Large intestine (tissue), 3 donors: Measurements from ENCODE around the gene NKIRAS2. TPM values are rescaled to one million over a fixed set of nuclear protein-coding genes. Genes with fewer than 3 reads are reported as not detected.

Experiments
- DNase-seq, 2 donors: peaks; one replicate each; pipeline versions ENCODE4 v3.0.0 to v3.0.0-alpha.2; 2013
- H3K27ac ChIP-seq: one replicate; pipeline ENCODE4 v1.5.1; 2013; ENCODE audit warnings: low read length
- H3K27me3 ChIP-seq: 2 replicates; pipeline ENCODE4 v1.6.1; 2013; ENCODE audit warnings: low read length; ENCODE audit not compliant: control insufficient read depth, insufficient read depth
- H3K36me3 ChIP-seq: 2 replicates; pipeline ENCODE4 v1.6.1; 2013; ENCODE audit warnings: low read length; ENCODE audit not compliant: control insufficient read depth, insufficient read depth
- H3K4me1 ChIP-seq: one replicate; pipeline ENCODE4 v1.6.1; 2013; ENCODE audit warnings: low read length; ENCODE audit not compliant: control insufficient read depth, insufficient read depth
- H3K4me3 ChIP-seq: one replicate; pipeline ENCODE4 v1.5.1; 2013; ENCODE audit warnings: low read length
- H3K9me3 ChIP-seq: one replicate; pipeline ENCODE4 v1.6.1; 2013; ENCODE audit warnings: mild to moderate bottlenecking, low read depth, low read length, moderate library complexity; ENCODE audit not compliant: control insufficient read depth
- WGBS: methylation state at CpG from one replicate; pipeline ENCODE4 v1.1.5; 2013; ENCODE audit warnings: low lambda C conversion rate; ENCODE audit not compliant: insufficient coverage; 5-methylcytosine and 5-hydroxymethylcytosine counted together
- polyA plus RNA-seq: library from polyadenylated mRNA; unstranded; fragments of 120-200 nt; gene quantifications from one replicate; pipeline ENCODE4 v1.2.1, GENCODE V29; 2013

The NKIRAS2 gene
- polyA plus RNA-seq, 1 donor: 42.8 TPM

DNA sequence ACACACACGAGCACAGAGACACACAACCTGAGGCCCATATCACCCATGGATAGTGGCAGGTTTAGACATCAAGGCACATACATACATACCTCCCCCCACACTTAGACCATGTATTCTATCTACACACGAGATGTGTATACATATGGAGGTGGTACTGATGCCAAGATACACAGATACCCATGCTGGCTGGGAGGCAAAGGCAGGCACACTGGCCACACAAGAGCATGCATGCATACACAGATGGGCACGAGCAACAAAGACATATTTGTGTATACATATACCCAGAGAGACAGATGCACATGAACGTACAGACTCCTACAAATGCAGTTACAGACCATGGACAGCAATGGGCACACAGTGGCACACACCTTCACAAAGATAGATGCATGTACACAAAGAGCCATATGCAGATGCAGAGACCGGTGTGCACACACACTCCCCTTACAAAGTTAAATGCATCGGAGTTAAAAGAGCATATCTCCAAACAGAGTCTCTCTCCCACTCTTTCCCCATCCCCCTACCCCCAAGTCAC is 32.5 kb downstream of the NKIRAS2 start:
- Histone ChIP-seq H3K4me1 (peaks cover 4% of the 10 kb centered on the region), H3K9me3 (no peaks in the 10 kb centered on the region), H3K4me3 (no peak overlapping the region), H3K27ac (no peak overlapping the region), H3K27me3 (peaks cover 36% of the 10 kb centered on the region), H3K36me3 (no peaks in the 10 kb centered on the region)
- no peak for DNase-seq
- WGBS: no CpG with 5 or more reads among the region's 6 CpGs

DNA sequence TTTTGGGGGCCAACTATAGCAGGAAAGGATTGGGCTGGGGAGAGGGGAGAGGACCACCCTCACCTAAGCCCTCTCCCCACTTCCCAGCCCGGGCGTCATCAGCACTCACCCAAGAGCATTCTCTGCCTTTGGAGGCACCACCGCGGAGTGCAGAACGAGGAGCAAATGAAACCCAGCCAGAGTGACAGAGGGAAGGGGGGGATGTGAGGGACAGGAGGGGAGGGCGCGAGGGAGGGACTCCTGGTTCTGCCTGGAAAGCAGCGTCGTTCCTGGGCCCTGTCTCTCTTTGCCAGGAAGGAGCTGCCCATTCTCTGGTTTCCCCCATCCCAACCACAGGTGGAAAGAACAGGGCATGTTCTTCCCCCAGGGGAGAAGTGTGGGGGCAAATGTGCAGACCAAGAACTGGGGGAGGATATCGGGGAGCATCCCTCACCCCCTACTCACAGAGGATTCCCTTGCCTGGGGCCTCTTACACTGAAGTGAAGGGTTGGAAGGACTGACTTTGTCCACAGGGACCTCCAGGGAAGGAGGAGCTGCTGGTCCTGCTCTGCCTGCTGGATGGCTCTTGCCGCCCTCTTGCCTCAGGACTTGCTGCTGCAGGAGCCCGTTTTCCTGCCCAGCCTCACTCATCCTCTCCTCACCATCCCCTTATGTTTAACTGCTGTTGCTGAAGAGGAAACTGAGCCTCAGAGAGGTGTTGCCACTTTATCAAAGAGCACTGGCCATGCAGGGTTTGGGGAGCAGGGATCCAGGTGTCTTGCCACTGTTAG is 34.0 kb downstream of the NKIRAS2 start:
- 60% methylated on average over 1 of the region's 12 CpGs for WGBS
- Histone ChIP-seq H3K4me1 (peaks cover 4% of the 10 kb centered on the region), H3K4me3 (no peak overlapping the region), H3K36me3 (no peaks in the 10 kb centered on the region), H3K27me3 (peaks cover 37% of the 10 kb centered on the region), H3K27ac (no peak overlapping the region), H3K9me3 (no peaks in the 10 kb centered on the region)
- no peak for DNase-seq

DNA sequence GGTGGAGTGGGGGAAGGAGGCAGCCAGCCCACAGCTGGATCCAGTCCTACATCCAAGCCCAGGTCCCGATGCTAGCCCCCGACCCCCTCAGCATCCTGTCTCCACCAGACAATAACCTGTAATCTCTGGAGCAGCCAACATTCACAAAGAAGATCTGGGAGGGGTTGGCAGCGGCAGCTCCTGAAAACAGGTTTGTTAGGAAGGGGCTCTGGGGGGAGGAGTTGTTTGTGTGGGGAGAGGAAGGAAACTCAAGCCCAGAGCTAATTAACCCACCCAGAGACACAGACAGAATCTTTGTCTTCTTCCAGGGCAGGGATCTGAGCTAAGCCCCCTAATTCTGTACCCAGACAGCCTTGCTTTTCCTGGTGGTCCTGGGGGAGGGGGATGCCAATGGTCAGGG is 35.1 kb downstream of the NKIRAS2 start:
- H3K27ac ChIP-seq: no peak overlapping the region
- H3K4me1 ChIP-seq: no peaks in the 10 kb centered on the region
- WGBS: no CpG with 5 or more reads among the region's 3 CpGs
- H3K36me3 ChIP-seq: no peaks in the 10 kb centered on the region
- H3K27me3 ChIP-seq: peaks cover 39% of the 10 kb centered on the region
- DNase-seq: no peak
- no peaks in the 10 kb centered on the region for H3K9me3 ChIP-seq
- H3K4me3 ChIP-seq: no peak overlapping the region

DNA sequence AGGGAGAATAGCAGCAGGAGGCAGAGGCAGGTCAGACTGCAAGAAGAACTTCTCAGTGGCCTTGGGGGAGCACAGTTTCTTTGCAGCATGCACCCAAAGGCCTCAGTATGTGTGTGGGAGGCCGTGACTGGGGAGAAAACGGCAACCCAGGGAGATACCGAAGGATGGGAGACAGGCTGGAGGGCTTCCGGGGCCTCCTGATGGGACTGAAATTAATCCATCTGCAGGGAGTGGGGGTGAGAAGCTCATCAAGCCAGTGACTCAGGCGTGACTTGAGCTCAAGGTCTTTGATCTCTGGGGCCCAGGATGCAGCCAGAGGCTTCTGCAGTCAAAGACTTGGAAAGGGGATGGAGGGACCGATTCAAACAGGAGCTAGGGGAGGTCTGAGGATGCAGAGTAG is 35.6 kb downstream of the NKIRAS2 start:
- DNase-seq: no peak
- no peaks in the 10 kb centered on the region for H3K36me3 ChIP-seq
- no CpG with 5 or more reads among the region's 6 CpGs for WGBS
- H3K4me3 ChIP-seq: no peak overlapping the region
- H3K9me3 ChIP-seq: no peaks in the 10 kb centered on the region
- H3K27ac ChIP-seq: no peak overlapping the region
- no peaks in the 10 kb centered on the region for H3K4me1 ChIP-seq
- H3K27me3 ChIP-seq: peaks cover 39% of the 10 kb centered on the region

DNA sequence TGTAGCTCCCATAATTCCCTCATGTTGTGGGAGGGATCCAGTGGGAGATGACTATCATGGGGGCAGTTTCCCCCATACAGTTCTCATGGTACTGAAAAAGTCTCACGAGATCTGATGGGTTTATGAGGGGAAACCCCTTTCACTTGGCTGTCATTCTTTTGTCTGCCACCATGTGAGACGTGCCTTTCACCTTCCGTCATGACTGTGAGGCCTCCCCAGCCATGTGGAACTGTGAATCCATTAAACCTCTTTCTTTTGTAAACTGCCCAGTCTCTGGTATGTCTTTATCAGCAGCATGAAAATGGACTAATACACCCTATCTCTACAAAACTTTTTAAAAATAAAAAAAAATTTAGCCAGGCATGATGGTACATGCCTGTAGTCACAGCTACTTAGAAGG is 36.7 kb downstream of the NKIRAS2 start:
- Histone ChIP-seq H3K4me3 (no peak overlapping the region), H3K9me3 (no peaks in the 10 kb centered on the region), H3K4me1 (no peaks in the 10 kb centered on the region), H3K36me3 (no peaks in the 10 kb centered on the region), H3K27me3 (peaks cover 39% of the 10 kb centered on the region), H3K27ac (no peak overlapping the region)
- no peak for DNase-seq
- WGBS: no CpG with 5 or more reads among the region's 3 CpGs

DNA sequence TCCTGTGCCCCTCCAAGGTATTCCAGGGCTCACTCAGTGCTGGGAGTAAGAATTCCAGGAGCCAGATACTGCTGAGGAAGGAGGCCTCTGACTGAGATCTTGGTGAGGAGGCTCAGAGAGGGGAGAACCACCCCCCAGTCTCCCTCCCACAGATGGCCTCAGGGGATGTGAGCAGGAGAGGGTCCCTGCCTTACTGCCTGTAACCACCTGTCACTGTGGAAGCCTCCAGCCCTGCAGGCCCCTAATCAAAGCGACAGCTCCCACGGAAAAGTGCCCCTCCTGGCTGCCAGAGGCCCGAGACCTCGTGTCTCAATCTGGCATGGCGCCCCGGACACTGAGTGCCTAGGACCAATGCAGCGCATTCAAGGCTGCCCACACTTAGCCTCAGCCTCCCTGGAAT is 38.2 kb downstream of the NKIRAS2 start:
- WGBS: no CpG with 5 or more reads among the region's 7 CpGs
- H3K27ac ChIP-seq: no peak overlapping the region
- no peaks in the 10 kb centered on the region for H3K9me3 ChIP-seq
- H3K27me3 ChIP-seq: peaks cover 31% of the 10 kb centered on the region
- no peak overlapping the region for H3K4me3 ChIP-seq
- no peak for DNase-seq
- H3K4me1 ChIP-seq: no peaks in the 10 kb centered on the region
- H3K36me3 ChIP-seq: no peaks in the 10 kb centered on the region

DNA sequence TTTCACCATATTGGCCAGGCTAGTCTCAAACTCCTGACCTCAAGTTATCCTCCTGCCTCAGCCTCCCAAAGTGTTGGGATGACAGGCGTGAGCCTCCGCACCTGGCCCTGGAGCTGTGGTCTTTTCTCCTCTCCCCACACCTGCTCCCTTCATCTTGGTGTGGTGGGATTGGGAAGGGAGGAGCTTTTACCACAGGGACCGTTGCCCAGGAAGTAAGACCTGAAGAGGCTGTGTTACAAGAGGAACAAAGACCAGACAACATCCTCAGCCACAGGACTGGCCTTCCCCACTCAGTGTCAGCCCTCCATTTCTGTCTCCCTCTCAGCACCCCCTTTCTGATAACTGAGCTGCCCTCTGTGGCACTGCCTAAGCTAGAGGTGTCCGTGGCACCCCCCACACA is 39.9 kb downstream of the NKIRAS2 start:
- no CpG with 5 or more reads among the region's 4 CpGs for WGBS

DNA sequence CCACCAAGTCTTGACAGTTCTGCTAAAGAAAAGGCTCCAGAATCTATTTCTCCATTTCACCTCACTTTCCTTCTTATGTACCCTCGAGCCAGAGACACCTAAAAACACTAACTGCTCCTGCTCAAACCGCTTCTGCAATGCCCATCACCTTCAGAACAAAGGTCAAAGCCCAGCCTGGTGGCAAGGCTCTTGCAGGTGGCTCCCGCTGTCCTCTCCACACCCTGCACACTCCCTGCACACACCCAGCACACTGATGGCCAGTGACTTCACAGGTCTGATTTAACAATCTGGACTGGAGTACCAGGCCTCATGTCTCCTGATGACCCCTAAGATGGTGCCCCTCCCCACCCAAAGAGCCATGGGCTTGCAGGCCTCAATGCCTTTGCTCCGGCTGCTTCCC is 40.3 kb downstream of the NKIRAS2 start:
- H3K27me3 ChIP-seq: peaks cover 12% of the 10 kb centered on the region
- H3K27ac ChIP-seq: no peak overlapping the region
- H3K4me3 ChIP-seq: no peak overlapping the region
- no peaks in the 10 kb centered on the region for H3K4me1 ChIP-seq
- no peaks in the 10 kb centered on the region for H3K36me3 ChIP-seq
- no peaks in the 10 kb centered on the region for H3K9me3 ChIP-seq
- DNase-seq: no peak
- WGBS: no CpG with 5 or more reads among the region's 4 CpGs

More for the DNA sequence above, 39.9 kb downstream of the NKIRAS2 start:
- H3K27ac ChIP-seq: no peak overlapping the region
- H3K9me3 ChIP-seq: no peaks in the 10 kb centered on the region
- no peak for DNase-seq
- no peak overlapping the region for H3K4me3 ChIP-seq
- H3K27me3 ChIP-seq: peaks cover 16% of the 10 kb centered on the region
- no peaks in the 10 kb centered on the region for H3K36me3 ChIP-seq
- H3K4me1 ChIP-seq: no peaks in the 10 kb centered on the region

DNA sequence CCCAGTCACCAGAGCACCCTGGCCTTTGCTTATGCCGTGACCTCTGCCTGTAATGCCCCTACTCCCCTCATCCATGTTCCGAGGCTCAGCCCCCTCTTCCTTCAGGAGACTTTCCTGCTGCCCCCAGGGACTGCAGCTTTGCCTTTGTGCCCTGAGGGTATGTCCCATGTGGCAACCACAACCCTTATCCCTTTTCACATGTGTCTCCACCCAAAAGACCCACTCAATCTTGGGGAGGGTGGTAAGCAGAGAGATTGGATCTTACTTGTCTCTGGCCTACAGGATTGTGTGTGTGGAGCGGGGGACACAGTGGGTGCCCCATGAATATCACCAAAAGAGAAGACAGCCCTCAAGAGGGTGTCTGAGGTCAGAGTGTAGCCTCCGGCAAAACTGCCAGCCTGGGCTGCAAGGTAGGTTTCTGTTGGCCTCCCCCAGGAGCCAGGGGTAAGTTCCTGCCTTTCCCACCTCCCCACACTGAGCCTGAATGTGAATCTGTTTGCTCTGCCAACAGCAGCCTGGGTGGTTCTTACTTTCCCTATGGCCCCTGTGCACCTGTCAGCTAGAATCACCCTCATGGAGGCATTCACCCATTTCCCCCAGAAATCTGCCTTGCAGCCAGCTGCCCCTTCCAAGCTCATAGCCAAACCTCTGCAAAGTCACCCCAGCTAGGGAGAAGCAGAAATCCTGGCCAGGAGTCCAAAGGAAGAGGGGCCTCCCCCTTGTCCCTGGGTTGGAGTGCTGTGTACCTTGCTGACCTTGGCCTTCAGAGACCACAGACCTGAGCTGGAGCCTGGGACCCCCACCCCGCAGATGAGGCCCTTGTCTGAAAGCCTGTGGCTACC is 42.0 kb downstream of the NKIRAS2 start:
- no peak overlapping the region for H3K4me3 ChIP-seq
- H3K27ac ChIP-seq: no peak overlapping the region
- H3K9me3 ChIP-seq: no peaks in the 10 kb centered on the region
- DNase-seq: no peak
- no CpG with 5 or more reads among the region's 5 CpGs for WGBS
- peaks cover 2% of the 10 kb centered on the region for H3K27me3 ChIP-seq
- no peaks in the 10 kb centered on the region for H3K4me1 ChIP-seq
- no peaks in the 10 kb centered on the region for H3K36me3 ChIP-seq

DNA sequence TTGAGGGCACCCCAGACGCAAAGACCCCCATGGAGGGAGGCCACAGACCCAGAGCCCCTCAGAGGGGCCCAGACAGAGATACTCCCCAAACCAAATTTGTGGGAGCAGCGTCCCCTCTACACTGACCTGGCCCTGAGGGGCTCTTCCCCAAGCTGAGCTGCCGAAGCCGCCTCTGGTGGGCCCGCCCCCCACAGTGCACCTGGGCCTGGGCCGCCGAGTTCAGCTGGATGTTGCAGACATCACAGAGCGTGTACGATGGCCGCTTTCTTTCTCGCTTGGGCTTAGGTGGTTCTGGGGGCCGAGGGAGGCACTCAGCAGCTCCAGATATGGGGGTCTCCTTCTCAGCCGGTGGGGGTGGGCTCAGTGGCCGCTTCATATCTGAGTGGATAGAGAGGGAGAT is 42.8 kb downstream of the NKIRAS2 start:
- H3K36me3 ChIP-seq: no peaks in the 10 kb centered on the region
- no peak overlapping the region for H3K27ac ChIP-seq
- DNase-seq: no peak
- peaks cover 2% of the 10 kb centered on the region for H3K27me3 ChIP-seq
- peaks cover 4% of the 10 kb centered on the region for H3K4me1 ChIP-seq
- no peaks in the 10 kb centered on the region for H3K9me3 ChIP-seq
- no peak overlapping the region for H3K4me3 ChIP-seq
- WGBS: no CpG with 5 or more reads among the region's 14 CpGs
